Mesenchymal stem cell (in vitro differentiated cells and primary cell): ENCODE measurements around the gene PPP6R2.

Experiments
- DNase-seq: peaks from one replicate; pipeline ENCODE4 v3.0.0-alpha.2; 2013
- H2AFZ ChIP-seq: one replicate; pipeline ENCODE4 v1.6.1; 2013; ENCODE audit warnings: low read depth, mild to moderate bottlenecking, control low read depth, inconsistent platforms, low read length, moderate library complexity
- H2AK5ac ChIP-seq: 2 replicates; pipeline ENCODE4 v1.6.1; 2013; ENCODE audit warnings: low read length, moderate library complexity, mild to moderate bottlenecking, inconsistent platforms; ENCODE audit not compliant: severe bottlenecking
- H2BK120ac ChIP-seq: one replicate; pipeline ENCODE4 v1.6.1; 2013; ENCODE audit warnings: low read depth, mild to moderate bottlenecking, inconsistent platforms, low read length, moderate library complexity
- H2BK12ac ChIP-seq, 2 experiments: one replicate each; pipeline ENCODE4 v1.6.1; 2013; ENCODE audit warnings: inconsistent platforms in 2 of 2, low read length in 2 of 2, mild to moderate bottlenecking in 2 of 2, moderate library complexity in 2 of 2, control low read depth in 1 of 2
- H2BK15ac ChIP-seq: one replicate; pipeline ENCODE4 v1.6.1; 2013; ENCODE audit warnings: mild to moderate bottlenecking, low read depth, inconsistent platforms; ENCODE audit not compliant: poor library complexity, severe bottlenecking
- H2BK5ac ChIP-seq: 2 replicates; pipeline ENCODE4 v1.6.1; 2013; ENCODE audit warnings: low read depth, mild to moderate bottlenecking, low read length, control low read depth, inconsistent platforms; ENCODE audit not compliant: poor library complexity, severe bottlenecking
- H3K14ac ChIP-seq, 2 experiments: one replicate each; pipeline ENCODE4 v1.6.1; 2013; ENCODE audit warnings: inconsistent platforms in 2 of 2, low read length in 2 of 2, control low read depth in 1 of 2, mild to moderate bottlenecking in 1 of 2, moderate library complexity in 1 of 2
- H3K18ac ChIP-seq, 2 experiments: one replicate each; pipeline ENCODE4 v1.6.1; 2013; ENCODE audit warnings: inconsistent platforms in 2 of 2, low read length in 2 of 2, control low read depth in 1 of 2, low read depth in 1 of 2, mild to moderate bottlenecking in 1 of 2
- H3K23ac ChIP-seq, 2 experiments: one replicate each; pipeline ENCODE4 v1.6.1; 2013; ENCODE audit warnings: inconsistent platforms in 2 of 2, low read length in 2 of 2, mild to moderate bottlenecking in 2 of 2, moderate library complexity in 2 of 2, control low read depth in 1 of 2
- H3K27ac ChIP-seq: 2 replicates; pipeline ENCODE4 v1.5.1; 2013; ENCODE audit warnings: mild to moderate bottlenecking, moderate library complexity, low read length, control low read depth, inconsistent platforms; ENCODE audit not compliant: poor library complexity, severe bottlenecking
- H3K27me3 ChIP-seq, 2 experiments: 2 replicates each; pipeline versions ENCODE4 v1.6.1 to v1.7.0; 2013; ENCODE audit warnings: low read length in 2 of 2, mild to moderate bottlenecking in 2 of 2, moderate library complexity in 2 of 2, control low read depth in 1 of 2, inconsistent platforms in 1 of 2; ENCODE audit not compliant: control insufficient read depth in 1 of 2, insufficient read depth in 1 of 2
- H3K36me3 ChIP-seq, 2 experiments: 2 replicates each; pipeline versions ENCODE4 v1.6.1 to v1.7.0; 2013; ENCODE audit warnings: low read length in 2 of 2, control low read depth in 1 of 2, inconsistent platforms in 1 of 2, low read depth in 1 of 2, mild to moderate bottlenecking in 1 of 2; ENCODE audit not compliant: insufficient read depth in 2 of 2, control insufficient read depth in 1 of 2
- H3K4ac ChIP-seq, 2 experiments: one replicate each; pipeline ENCODE4 v1.6.1; 2013; ENCODE audit warnings: inconsistent platforms in 2 of 2, low read length in 2 of 2, mild to moderate bottlenecking in 2 of 2, moderate library complexity in 2 of 2, control low read depth in 1 of 2, low read depth in 1 of 2
- H3K4me1 ChIP-seq: 2 replicates; pipeline ENCODE4 v1.6.1; 2013; ENCODE audit warnings: low read depth, low read length, control low read depth; ENCODE audit not compliant: control insufficient read depth, insufficient read depth
- H3K4me2 ChIP-seq: 2 replicates; pipeline ENCODE4 v1.6.1; 2013; ENCODE audit warnings: low read length, mild to moderate bottlenecking, inconsistent platforms; ENCODE audit not compliant: poor library complexity, severe bottlenecking
- H3K4me3 ChIP-seq, 2 experiments: 2 replicates each; pipeline versions ENCODE4 v1.5.1 to v1.7.0; 2013; ENCODE audit warnings: low read length in 2 of 2, mild to moderate bottlenecking in 2 of 2, control low read depth in 1 of 2, low read depth in 1 of 2; ENCODE audit not compliant: insufficient read depth in 1 of 2
- H3K79me1 ChIP-seq: replicated peaks from 2 replicates; pipeline ENCODE4 v1.6.1; 2013; ENCODE audit warnings: mild to moderate bottlenecking, control low read depth, low read length, inconsistent platforms; ENCODE audit not compliant: poor library complexity, severe bottlenecking
- H3K9ac ChIP-seq: 2 replicates; pipeline ENCODE4 v1.7.0; 2013; ENCODE audit warnings: mild to moderate bottlenecking, low read length, moderate library complexity
- H3K9me3 ChIP-seq: 2 replicates; pipeline ENCODE4 v1.7.0; 2013; ENCODE audit warnings: mild to moderate bottlenecking, low read length; ENCODE audit not compliant: control insufficient read depth
- H4K8ac ChIP-seq: one replicate; pipeline ENCODE4 v1.6.1; 2013; ENCODE audit warnings: inconsistent platforms, mild to moderate bottlenecking, low read length, moderate library complexity
- H4K91ac ChIP-seq: one replicate; pipeline ENCODE4 v1.6.1; 2013; ENCODE audit warnings: mild to moderate bottlenecking, low read length, inconsistent platforms
- WGBS: methylation state at CpG from one replicate; pipeline ENCODE4 v1.1.7; 2013; ENCODE audit warnings: mixed read lengths; 5-methylcytosine and 5-hydroxymethylcytosine counted together

The PPP6R2 gene

DNA sequence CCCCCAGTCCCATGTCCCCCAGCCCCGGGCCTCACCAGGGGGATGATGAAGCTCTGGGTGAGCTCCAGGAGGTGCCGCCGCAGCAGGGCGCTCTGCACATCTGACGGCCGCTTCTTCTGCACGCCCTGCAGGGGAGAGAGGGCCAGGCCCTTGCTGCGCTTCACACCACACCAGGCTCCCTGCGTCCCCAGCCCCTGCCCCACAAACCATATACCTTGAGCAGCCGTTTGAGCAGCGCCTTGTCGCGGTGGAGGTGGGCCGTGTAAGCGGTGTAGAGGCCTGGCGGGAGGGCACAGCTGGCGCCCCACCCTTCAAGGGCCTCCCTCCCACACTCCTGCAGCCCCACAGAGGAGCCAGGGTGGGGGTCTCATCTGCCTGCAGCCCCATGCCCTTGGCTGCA lies 29.5 kb upstream of the PPP6R2 start:
- Histone ChIP-seq H3K9ac (no peak overlapping the region), H3K4me1 (peaks cover 26% of the 10 kb centered on the region), H2BK15ac (no peak overlapping the region), H3K18ac (no peak overlapping the region), H3K4me3 (no peak overlapping the region), H2BK120ac (no peak overlapping the region), H3K4me2 (no peak overlapping the region), H3K27ac (no peak overlapping the region), H2AK5ac (no peak overlapping the region), H2BK5ac (no peak overlapping the region), H3K79me1 (no peaks in the 10 kb centered on the region), H3K27me3 (no peaks in the 10 kb centered on the region), H3K23ac (no peak overlapping the region), H3K9me3 (no peaks in the 10 kb centered on the region), H3K36me3 (peaks cover 0 to 16% of the 10 kb centered on the region in 2 experiments), H3K4ac (no peak overlapping the region), H3K14ac (no peak overlapping the region), H4K8ac (no peak overlapping the region), H2AFZ (no peak overlapping the region), H4K91ac (no peak overlapping the region), H2BK12ac (no peak overlapping the region)
- WGBS, result 93% methylated on average over 16 of the region's 17 CpGs
- DNase-seq, result no peak

DNA sequence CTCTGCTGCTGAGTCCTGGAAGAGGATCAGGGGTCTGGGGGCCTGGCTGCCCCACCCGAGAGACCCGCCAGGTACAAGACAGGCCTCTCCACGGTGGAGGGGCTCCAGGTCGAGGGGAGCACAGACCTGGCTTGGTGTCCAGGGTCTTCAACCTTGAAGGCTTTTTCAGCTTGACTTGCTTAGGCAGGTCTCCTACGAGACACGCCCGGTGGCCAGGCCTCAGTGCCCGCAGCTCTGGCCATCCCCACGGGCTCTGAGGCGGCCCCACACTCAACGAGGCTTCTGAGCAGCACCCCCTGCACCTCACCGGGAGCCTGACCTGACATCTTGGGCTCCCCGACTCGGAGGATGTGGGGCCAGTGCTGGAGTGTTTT lies 29.1 kb upstream of the PPP6R2 start:
- Histone ChIP-seq H3K36me3 (peaks cover 0 to 16% of the 10 kb centered on the region in 2 experiments), H3K4me2 (no peak overlapping the region), H2BK5ac (no peak overlapping the region), H2AK5ac (peak overlapping the region; percentile 2), H2BK120ac (no peak overlapping the region), H3K4me1 (peaks cover 22% of the 10 kb centered on the region), H3K18ac (no peak overlapping the region), H3K27ac (no peak overlapping the region), H3K14ac (peak overlapping the region in 1 of 2 experiments; percentile 19), H2BK15ac (no peak overlapping the region), H3K9ac (no peak overlapping the region), H3K4me3 (no peak overlapping the region), H4K91ac (no peak overlapping the region), H2BK12ac (no peak overlapping the region), H3K23ac (no peak overlapping the region), H3K79me1 (no peaks in the 10 kb centered on the region), H3K9me3 (no peaks in the 10 kb centered on the region), H4K8ac (peak overlapping the region; percentile 7), H3K4ac (no peak overlapping the region), H2AFZ (no peak overlapping the region), H3K27me3 (no peaks in the 10 kb centered on the region)
- no peak for DNase-seq
- WGBS, result 87% methylated on average over 14 of the region's 14 CpGs

DNA sequence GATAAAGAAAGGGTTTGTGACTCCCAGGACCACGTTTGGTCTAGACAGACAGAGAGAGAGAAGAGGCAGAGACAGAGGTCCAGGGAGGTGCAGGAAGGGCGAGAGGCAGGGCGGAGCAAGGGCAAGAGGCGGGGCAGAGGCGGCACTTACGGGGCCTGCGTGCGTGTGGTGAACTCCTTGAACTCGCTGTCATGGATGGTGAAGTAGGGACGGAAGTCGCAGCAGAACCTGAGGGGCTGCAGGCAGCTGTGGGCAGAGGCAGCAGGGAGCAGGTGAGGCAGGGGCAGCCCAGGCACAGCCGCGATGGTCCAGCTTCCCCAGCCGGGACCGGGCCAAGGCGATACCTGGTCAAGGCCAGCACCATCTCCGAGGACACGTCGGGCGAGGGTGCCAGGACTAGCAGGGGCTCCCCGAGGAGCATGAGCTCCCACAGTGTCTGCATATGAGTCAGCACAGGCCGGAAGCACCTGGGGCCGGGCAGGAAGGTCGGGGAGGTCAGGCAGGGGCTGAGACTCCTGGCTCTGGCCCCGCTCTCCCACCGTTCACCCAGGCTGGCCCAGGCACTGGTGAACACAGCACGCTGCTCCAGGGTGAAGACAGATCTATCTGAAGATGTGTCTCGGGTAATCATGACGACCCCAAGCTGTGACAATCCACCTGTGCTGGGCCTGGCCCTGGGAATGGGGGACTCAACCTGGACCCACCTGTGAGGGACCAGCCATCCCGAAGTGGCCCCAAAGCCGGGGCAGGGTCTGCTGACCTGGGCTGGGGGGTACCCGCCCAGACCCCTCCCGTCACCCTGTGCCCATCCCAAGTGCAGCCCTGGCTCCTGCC lies 28.5 kb upstream of the PPP6R2 start:
- no peak overlapping the region for H3K4me2 ChIP-seq
- H2AK5ac ChIP-seq, result peak overlapping the region; percentile 2
- H3K9me3 ChIP-seq, result no peaks in the 10 kb centered on the region
- no peak overlapping the region for H3K9ac ChIP-seq
- H2AFZ ChIP-seq, result no peak overlapping the region
- H3K4ac ChIP-seq, result no peak overlapping the region
- no peaks in the 10 kb centered on the region for H3K27me3 ChIP-seq
- peak overlapping the region in 1 of 2 experiments; percentile 11 for H3K23ac ChIP-seq
- no peak overlapping the region for H3K27ac ChIP-seq
- H4K8ac ChIP-seq, result peak overlapping the region; percentile 71
- DNase-seq, result no peak
- no peaks in the 10 kb centered on the region for H3K79me1 ChIP-seq
- 65% methylated on average over 33 of the region's 33 CpGs for WGBS
- H4K91ac ChIP-seq, result peak overlapping the region; percentile 91
- H3K36me3 ChIP-seq, result peaks cover 0 to 18% of the 10 kb centered on the region in 2 experiments
- H2BK15ac ChIP-seq, result no peak overlapping the region
- H2BK120ac ChIP-seq, result no peak overlapping the region
- no peak overlapping the region for H3K4me3 ChIP-seq
- H3K18ac ChIP-seq, result no peak overlapping the region
- H3K14ac ChIP-seq, result peak overlapping the region in 1 of 2 experiments; percentile 19
- H2BK5ac ChIP-seq, result no peak overlapping the region
- H3K4me1 ChIP-seq, result peaks cover 19% of the 10 kb centered on the region
- H2BK12ac ChIP-seq, result no peak overlapping the region

DNA sequence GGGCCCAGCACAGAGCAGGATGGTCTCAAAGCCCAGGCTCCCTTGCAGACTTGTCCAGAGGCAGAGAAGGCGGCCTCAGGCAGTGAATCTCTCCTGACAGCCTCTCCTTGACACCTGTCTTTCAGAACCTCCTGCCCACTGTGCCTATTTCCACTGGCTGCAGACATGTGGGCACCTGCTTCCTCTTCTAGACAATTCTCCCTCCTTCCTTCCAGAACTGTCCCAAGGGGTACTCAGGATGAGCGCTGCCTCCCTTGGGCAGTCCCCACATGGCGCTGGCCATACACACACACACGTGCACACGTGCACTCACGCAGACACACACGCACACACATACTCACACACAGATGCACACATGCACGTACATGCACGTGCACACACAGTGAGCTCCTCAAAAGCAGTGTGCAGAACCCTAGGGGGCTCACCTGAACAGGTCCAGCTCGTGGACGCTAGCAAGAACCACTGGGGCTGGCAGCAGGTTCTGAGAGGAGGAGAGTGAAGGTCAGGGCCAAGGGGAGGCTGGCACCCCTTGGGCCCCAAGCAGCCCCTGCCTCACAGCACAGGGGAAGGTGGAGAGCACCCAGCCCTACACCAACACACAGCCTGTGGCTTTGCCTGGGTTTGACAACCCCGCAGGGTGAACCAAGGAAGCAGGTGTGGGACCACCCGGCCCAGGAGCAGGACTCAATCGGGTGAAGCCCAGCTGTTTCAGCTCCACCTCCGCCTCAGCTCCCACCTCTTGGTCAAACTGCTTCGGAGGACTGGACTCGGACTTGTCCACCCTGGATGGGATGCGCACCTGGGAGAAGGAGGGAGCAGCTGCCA lies 27.6 kb upstream of the PPP6R2 start:
- Histone ChIP-seq H2BK120ac (no peak overlapping the region), H3K23ac (no peak overlapping the region), H3K27ac (no peak overlapping the region), H3K4me1 (peaks cover 17% of the 10 kb centered on the region), H3K14ac (no peak overlapping the region), H2AFZ (no peak overlapping the region), H3K9me3 (no peaks in the 10 kb centered on the region), H2BK12ac (no peak overlapping the region), H2BK5ac (no peak overlapping the region), H3K4me3 (no peak overlapping the region), H2BK15ac (no peak overlapping the region), H3K36me3 (peaks cover 0 to 21% of the 10 kb centered on the region in 2 experiments), H3K18ac (no peak overlapping the region), H4K8ac (no peak overlapping the region), H3K4ac (peak overlapping the region in 1 of 2 experiments; percentile 24), H3K79me1 (peaks cover 1% of the 10 kb centered on the region), H2AK5ac (no peak overlapping the region), H3K27me3 (no peaks in the 10 kb centered on the region), H3K9ac (no peak overlapping the region), H3K4me2 (no peak overlapping the region), H4K91ac (no peak overlapping the region)
- DNase-seq, result no peak
- WGBS, result 94% methylated on average over 17 of the region's 18 CpGs
